B cell (primary cell): Measurements from ENCODE around the gene SRP54.

Experiments used
- CTCF ChIP-seq: fragments of 200-600 bp; IDR thresholded peaks from one replicate; pipeline ENCODE4 v1.8.0; 2022; ENCODE audit warnings: antibody characterized with exemption, mild to moderate bottlenecking
- EZH2 ChIP-seq: IDR thresholded peaks from 2 replicates; pipeline ENCODE4 v1.6.1; 2012; ENCODE audit warnings: borderline replicate concordance, low read depth, mild to moderate bottlenecking, moderate library complexity, low read length; ENCODE audit not compliant: insufficient read depth, poor library complexity, severe bottlenecking

GRCh38 chr14:34971801-34972200 lies 11.0 kb upstream of the SRP54 start:
- TF ChIP-seq CTCF (no peak), EZH2 (no peak)
